GM10248 (cell line): Measurements from ENCODE around the gene ZNF230.

Source experiments
- CTCF ChIA-PET: fragments of 300-600 bp; sonication (Branson Sonifier 250); formaldehyde crosslinking; extraction: SDS; loops from one replicate; lab custom pipeline; 2021; ENCODE audit warnings: antibody characterized with exemption; lab: Yijun Ruan, JAX
- POLR2A ChIA-PET: fragments of 350-650 bp; sonication (Branson Sonifier 250); formaldehyde crosslinking; extraction: SDS; loops from one replicate; lab custom pipeline; 2020; ENCODE audit warnings: antibody characterized with exemption; lab: Yijun Ruan, JAX
- DNase-seq: peaks from one replicate; pipeline ENCODE4 v3.0.0; 2012; ENCODE audit errors: extremely low spot score
- TF ChIP-seq, protein P1 (sequence below): IDR thresholded peaks from 2 replicates; pipeline ENCODE4 v1.5.1; 2012; ENCODE audit warnings: mild to moderate bottlenecking, low read depth; ENCODE audit errors: extremely low read depth, missing control alignments, control extremely low read depth

ZNF230 gene

GRCh38 chr19:44002566-44003460 is at the start of gene ZNF230:
TSS of gene ZNF230 (plus strand) at chr19:44002957. CDS start at chr19:44007079, 4,122 bp downstream.
- TF ChIP-seq, protein P1, sequence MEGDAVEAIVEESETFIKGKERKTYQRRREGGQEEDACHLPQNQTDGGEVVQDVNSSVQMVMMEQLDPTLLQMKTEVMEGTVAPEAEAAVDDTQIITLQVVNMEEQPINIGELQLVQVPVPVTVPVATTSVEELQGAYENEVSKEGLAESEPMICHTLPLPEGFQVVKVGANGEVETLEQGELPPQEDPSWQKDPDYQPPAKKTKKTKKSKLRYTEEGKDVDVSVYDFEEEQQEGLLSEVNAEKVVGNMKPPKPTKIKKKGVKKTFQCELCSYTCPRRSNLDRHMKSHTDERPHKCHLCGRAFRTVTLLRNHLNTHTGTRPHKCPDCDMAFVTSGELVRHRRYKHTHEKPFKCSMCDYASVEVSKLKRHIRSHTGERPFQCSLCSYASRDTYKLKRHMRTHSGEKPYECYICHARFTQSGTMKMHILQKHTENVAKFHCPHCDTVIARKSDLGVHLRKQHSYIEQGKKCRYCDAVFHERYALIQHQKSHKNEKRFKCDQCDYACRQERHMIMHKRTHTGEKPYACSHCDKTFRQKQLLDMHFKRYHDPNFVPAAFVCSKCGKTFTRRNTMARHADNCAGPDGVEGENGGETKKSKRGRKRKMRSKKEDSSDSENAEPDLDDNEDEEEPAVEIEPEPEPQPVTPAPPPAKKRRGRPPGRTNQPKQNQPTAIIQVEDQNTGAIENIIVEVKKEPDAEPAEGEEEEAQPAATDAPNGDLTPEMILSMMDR, result no peak
- CTCF ChIA-PET, result interaction anchor here (0.7 to 1.2 kb wide), 3 partner anchors 14 to 92 kb away, joined by 3 read pairs; no protein-coding TSS in a partner anchor
- POLR2A ChIA-PET, result no interaction called here
- peak; percentile 87 for DNase-seq

- no peak for DNase-seq
- ChIA-PET CTCF (interaction anchor here (1.2 kb wide), 1 partner anchor 18 kb away, joined by 3 read pairs; no protein-coding TSS in a partner anchor), POLR2A (no interaction called here)
- TF ChIP-seq, protein P1, result no peak
Observed at GRCh38 chr19:43956827-43957226, 45.9 kb upstream of the ZNF230 start.

- DNase-seq, result no peak
- POLR2A ChIA-PET, result no interaction called here
- CTCF ChIA-PET, result interaction anchor here (1.2 kb wide), 1 partner anchor 17 kb away, joined by 3 read pairs; no protein-coding TSS in a partner anchor
- TF ChIP-seq, protein P1, result no peak
Observed at GRCh38 chr19:43957891-43958290, 44.9 kb upstream of the ZNF230 start.

DNA sequence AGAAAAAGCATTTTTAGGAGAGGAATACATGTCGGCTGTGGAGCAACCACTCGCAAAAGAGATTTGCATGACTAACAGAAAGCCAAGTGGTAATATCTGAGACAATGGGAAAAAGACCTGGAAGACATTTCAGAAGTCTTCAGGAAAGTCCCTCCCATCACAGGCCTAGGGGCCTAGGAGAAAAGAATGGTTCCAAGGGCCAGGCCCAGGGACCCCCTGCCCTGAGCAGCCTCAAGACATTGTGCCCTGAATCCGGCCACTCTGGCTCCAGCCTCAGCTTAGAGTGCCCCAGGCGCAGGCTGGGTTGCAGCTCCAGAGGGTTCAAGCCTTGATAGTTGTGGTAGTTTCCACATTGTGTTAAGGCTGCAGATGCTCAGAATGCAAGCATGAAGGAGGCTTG is 42.3 kb upstream of the ZNF230 start:
- POLR2A ChIA-PET, result no interaction called here
- DNase-seq, result no peak
- CTCF ChIA-PET, result no interaction called here
- TF ChIP-seq, protein P1, result no peak

- TF ChIP-seq, protein P1, result no peak
- DNase-seq, result no peak
- ChIA-PET POLR2A (no interaction called here), CTCF (no interaction called here)
Observed at GRCh38 chr19:43966079-43966694, 36.6 kb upstream of the ZNF230 start.

DNA sequence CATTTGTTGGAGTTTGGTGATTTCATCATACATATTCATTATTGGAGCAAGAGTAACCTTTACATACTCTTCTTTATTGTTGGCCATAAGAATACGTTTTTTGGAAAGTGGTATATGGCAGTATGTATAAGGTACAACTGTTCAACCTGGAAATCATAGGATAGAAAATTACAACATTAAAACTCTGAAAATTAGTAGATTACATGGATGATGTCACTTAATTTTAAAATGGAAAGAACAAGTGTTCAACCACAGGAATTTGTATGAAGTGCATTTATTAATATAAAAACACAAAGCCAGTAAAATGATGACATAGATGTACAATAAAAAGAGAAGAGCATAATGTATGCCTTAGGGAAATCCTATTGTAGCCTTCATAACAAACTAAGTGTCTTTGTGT is 26.0 kb upstream of the ZNF230 start:
- TF ChIP-seq, protein P1, result no peak
- ChIA-PET POLR2A (no interaction called here), CTCF (no interaction called here)
- no peak for DNase-seq
